ENCODE results near the gene CDHR3.

- no peak for TF ChIP-seq CTCF (IDR thresholded peaks at IDR 0.05)
- TF ChIP-seq POLR2A (IDR thresholded peaks at IDR 0.05): no peak
These were observed 59.2 kb downstream of the CDHR3 start for GRCh38 chr7:106022193-106022821.
